Hematopoietic multipotent progenitor cell treated with erythropoietin and hydrocortisone succinate and interleukin-3 and kit ligand, for 17 days (in vitro differentiated cells): ENCODE results near the gene ITGA4.

Experiments used
- DNase-seq: peaks from one replicate; pipeline ENCODE4 v3.0.0-alpha.2; 2015; ENCODE audit warnings: low spot score

The ITGA4 gene

GRCh38 chr2:181516992-181517391 lies 59.8 kb downstream of the ITGA4 start:
- no peak for DNase-seq

DNA sequence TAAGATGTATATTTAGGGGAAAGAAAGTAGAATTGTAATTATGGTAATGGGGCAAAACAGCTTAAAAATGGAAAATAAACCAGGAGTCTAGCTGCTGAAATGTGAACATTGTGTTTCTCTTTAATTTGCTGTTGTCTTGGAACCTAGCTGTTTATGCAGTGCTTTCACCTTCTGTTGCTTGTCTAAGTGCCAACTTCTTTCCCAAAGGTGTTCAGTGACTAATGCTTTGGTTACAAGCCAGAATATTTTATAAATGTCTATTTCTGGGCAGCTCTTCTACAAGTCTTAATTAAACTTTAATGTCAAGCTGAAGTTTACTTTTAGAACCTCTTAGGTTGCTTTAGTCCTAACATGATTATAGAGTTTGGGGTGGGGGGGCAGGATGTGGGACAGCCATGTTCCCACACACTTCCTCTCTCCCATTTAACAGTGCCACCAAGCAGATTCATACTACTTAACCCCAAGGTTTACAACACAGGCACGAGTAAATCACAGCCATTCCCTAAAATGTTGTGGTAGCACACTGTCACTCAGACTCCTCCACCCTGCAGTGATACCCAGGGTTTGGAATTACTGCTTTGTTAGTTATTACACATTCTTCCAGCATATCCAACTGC lies 60.6 kb downstream of the ITGA4 start:
- DNase-seq, result peak; percentile 8

- DNase-seq, result no peak
Observed at GRCh38 chr2:181520253-181520652, 63.1 kb downstream of the ITGA4 start.

GRCh38 chr2:181523756-181524155 lies 66.6 kb downstream of the ITGA4 start:
- DNase-seq, result no peak

GRCh38 chr2:181526014-181526413 lies 68.8 kb downstream of the ITGA4 start:
- DNase-seq, result no peak

- DNase-seq, result no peak
Observed at GRCh38 chr2:181527058-181527457, 69.9 kb downstream of the ITGA4 start.

DNA sequence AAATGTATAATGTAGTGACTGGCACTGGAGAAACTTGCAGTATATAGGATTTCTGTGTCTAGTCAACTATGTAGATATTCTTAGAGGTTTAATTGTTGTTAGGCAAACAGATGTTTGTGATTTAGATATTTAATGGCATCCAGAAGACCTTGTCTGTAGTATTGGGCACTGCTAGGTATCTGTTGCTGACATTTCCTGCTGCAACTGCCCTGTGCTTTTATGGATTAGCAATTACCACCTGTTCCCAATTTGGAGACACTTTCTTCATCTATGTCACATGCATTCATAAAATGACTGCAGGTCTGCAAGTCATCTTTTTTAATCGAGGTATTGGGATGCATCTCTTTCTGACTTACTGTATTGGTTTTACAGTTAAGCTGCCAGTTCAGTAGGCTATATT lies 71.3 kb downstream of the ITGA4 start:
- DNase-seq, result no peak

GRCh38 chr2:181536730-181537129 lies 79.5 kb downstream of the ITGA4 start:
- no peak for DNase-seq

DNA sequence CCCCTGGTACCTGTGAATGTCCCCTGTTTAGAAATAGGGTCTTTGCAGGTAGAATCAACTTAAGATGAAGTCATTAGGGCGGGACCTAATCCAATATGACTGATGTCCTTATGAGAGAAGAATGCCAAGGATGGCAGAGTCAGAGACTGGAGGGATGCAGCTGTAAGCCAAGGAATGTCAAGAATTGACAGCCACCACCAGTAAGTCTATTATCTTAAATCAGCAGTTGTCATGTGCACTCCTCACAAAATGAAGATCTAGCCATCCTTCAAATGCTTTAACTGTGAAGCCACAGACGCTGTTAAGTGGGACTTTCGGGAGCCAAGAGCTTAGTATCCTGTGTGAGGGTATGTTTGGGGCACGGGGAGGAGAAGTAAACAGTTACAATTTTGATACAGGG lies 83.2 kb downstream of the ITGA4 start:
- no peak for DNase-seq

DNA sequence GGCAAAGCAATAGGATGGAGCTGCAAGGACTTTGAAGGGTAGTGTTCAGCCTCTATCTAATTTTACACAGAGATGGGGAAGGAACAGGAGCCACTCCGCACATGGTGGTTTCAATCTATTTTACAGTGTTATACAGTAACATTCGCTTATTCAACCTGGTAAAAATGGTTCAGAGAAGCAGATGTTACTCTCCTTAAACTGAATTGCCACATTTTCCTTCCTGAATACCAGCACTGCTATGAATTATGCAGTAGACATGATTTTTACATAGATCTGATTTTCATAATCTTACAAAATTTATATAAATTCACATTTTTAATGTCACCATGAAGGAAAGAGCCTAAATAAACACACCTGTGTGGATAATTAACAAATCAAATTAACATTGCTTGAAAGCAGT lies 85.0 kb downstream of the ITGA4 start:
- no peak for DNase-seq

GRCh38 chr2:181546086-181546485 lies 88.9 kb downstream of the ITGA4 start:
- no peak for DNase-seq

DNA sequence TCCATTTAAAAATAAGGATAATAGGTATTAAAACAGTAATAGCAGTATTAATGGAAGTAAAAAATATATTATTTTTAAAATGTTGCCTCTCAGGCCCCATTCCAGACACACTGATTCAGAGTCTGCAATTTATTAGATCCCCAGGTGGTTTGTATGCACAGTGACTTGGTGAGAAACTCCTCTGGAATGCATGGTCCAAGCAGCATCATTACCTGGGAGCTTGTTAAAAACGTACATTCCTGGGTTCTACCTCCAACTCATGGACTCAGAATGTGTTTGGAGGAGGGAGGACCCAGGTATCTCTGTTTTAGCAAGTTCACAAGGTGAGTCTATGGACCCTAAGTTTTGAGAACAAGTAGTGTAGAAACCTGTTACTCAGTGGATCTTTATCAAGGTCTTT lies 95.6 kb downstream of the ITGA4 start:
- no peak for DNase-seq

GRCh38 chr2:181553244-181553643 lies 96.1 kb downstream of the ITGA4 start:
- no peak for DNase-seq

DNA sequence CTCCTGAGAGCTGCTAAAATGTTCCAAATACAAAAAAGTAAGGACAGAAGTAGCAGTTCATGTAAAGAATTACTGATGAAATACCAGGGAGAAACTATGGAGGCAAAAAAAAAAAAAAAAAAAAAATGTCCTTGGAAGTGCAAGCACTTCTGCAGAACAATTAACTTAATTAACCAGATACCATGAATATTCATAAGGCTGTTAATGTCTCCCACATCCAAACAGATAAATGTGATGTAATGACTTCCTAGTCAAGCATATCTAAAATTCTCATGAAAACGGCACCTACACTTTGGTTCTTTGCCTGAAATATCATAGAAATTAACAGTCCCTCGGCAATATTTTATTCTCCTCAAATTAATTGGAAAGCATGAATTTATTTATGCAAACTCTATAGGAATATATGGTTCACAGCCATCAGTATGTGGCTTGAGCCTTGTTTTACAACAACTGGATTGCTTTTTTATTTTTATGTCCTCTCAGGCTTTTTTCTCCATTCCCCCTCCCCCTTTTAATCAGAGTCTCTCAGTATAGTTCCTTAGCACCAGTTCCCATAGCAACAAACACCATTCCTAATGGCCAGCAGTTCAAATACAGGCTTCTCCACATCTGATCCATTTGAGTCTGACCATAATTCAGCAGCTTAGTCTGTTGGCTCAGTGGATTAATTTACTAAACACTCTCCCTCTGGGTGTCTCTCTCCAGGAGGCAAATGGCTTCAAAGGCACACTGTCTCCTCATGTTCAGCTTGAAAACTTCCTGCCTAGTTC lies 97.1 kb downstream of the ITGA4 start:
- no peak for DNase-seq

DNA sequence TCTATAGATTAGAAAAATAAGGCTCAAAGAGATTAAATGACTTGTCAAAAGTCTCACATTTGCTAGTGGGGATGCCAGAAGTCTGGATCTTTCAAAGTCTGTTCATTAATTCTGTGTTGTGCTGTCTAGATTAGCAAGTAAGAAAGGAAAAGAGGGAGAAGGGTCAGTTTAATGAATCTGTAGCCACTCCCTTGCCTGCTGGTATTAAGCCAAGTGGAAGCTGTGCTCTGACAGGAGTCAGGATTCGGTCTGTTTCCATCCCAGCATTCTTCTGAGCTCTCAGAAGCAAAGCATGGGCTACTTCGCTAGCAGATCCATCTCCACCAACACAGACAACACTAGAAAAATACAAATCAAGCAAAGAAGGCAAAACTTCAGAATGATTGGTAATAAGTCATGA lies 101.2 kb downstream of the ITGA4 start:
- DNase-seq, result no peak

- no peak for DNase-seq
Observed at GRCh38 chr2:181563101-181563692, 106.0 kb downstream of the ITGA4 start.

- no peak for DNase-seq
Observed at GRCh38 chr2:181566334-181567032, 109.3 kb downstream of the ITGA4 start.

- DNase-seq, result no peak
Observed at GRCh38 chr2:181570059-181570458, 112.9 kb downstream of the ITGA4 start.

GRCh38 chr2:181570833-181571661 lies 113.9 kb downstream of the ITGA4 start:
- no peak for DNase-seq

DNA sequence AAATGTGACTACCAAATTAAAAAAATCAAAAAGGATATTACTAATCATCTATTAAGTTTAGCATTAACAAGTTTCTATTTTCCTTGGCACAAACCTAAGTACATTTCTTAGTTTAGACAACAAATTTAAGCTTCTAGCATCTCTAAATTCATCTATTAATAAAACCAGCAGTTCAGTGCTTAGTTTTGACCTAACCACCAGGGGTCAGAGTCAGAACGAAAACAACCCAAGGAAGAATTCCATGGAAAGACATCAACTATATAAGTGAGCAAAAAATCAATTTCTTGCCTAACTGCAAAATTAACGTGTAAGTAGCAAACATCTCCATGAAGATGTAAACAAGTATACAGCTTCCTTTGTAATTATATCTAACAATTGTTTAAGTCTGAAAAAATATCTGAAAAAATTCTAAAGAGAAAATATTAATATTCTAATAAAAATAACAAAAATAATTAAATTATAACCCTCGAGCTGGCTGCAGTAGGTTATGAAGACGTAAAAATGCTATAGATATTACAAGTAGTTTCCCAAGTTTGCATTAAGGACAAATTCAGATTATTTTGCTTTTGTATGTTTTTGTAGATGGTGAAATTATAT lies 116.1 kb downstream of the ITGA4 start:
- no peak for DNase-seq

DNA sequence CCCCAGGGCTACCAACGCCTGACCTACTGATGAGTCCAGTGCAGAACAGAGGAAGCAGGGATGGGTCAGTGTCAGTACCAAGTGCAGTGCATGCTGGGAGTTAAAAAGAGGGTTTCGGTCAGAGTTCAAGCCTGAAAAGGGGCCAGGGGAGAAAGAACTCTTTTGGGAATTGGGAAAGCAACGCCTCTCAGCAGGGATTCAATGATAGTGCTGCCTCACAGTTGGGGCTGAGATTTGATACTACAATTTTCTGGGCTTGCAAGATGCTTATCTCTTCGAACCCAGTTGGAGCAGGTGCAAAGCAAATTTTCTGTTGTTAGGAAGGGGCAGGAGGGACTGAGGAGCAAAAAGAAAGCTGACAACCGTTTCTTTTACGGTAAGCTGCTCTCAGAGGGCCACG lies 117.1 kb downstream of the ITGA4 start:
- DNase-seq, result no peak
